Stromal cell of bone marrow (primary cell): ENCODE measurements around the gene GPRC5B.

Source experiments
- DNase-seq: peaks from one replicate; pipeline ENCODE4 v3.0.0-alpha.2; 2012; ENCODE audit warnings: low read depth

GPRC5B gene

GRCh38 chr16:19810817-19811731 lies 73.6 kb downstream of the GPRC5B start:
- no peak for DNase-seq

GRCh38 chr16:19809693-19810092 lies 75.0 kb downstream of the GPRC5B start:
- no peak for DNase-seq

- no peak for DNase-seq
Measured at GRCh38 chr16:19809121-19809635, 75.5 kb downstream of the GPRC5B start.

- no peak for DNase-seq
Measured at GRCh38 chr16:19808061-19808641, 76.5 kb downstream of the GPRC5B start.
